Astrocyte (in vitro differentiated cells and primary cell): ENCODE results near the gene RUNX3.

Experiments
- CTCF ChIP-seq: IDR thresholded peaks from 2 replicates; pipeline ENCODE4 v1.5.1; 2011; ENCODE audit warnings: low read depth, mild to moderate bottlenecking, inconsistent platforms, low read length, moderate library complexity; ENCODE audit not compliant: insufficient read depth
- EZH2 ChIP-seq: IDR thresholded peaks from 2 replicates; pipeline ENCODE4 v1.6.1; 2012; ENCODE audit warnings: mild to moderate bottlenecking, low read length, inconsistent platforms; ENCODE audit not compliant: insufficient read depth

GRCh38 chr1:24969596-24970398, 39.7 kb upstream of the RUNX3 start:
- no peak for TF ChIP-seq CTCF
- no peak for TF ChIP-seq EZH2
